HuH-7 (cell line): Measurements from ENCODE around the gene GPLD1.

ENCODE experiments used
- DNase-seq: peaks from one replicate; pipeline ENCODE4 v3.0.0; 2011; ENCODE audit warnings: low spot score

Gene GPLD1

DNA sequence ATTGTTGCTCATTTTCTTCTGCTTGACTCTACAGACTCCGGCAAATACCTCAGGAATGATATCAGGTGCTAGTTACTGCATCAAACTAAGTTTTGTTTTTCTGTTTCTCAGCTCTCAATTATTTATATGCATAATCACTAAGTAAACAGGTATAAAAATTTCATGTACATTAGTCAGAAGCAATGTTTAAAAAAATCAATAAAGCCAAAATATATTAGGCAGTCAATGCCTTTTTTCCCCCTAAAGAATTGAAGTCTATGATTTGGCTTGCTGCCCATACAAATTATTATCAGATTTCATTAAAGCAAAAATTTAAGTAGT is 107.2 kb downstream of the GPLD1 start:
- DNase-seq = no peak

DNA sequence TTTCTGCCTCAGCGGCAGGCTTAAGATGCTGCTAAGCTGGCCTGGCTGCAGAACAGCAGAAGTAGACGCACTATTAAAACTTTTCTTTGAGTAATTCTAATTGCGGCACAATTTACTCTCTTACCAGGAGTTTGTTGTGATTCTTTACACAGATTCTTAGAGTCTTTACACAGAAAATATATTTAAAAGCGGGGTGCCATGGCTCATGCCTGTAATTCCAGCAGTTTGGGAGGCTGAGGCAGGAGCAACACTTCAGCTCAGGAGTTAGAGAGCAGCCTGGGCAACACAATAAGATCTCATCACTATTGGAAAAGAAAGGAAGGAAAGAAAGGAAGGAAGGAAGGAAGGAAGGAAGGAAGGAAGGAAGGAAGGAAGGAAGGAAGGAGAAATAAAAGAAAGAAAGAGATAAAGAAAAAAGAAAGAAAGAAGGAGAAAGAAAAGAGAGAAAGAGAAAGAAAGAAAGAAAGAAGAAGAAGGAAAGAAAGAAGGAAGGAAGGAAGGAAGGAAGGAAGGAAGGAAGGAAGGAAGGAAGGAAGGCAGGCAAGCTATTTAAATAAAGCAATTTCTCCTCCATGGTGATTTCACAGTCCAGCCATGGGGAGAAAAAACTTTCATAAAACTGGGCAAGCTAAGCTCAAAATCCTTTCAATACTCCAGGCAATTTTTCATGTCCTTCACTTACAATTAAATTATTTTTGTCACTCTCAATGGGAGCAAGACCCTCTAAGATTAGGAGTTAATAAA is 107.7 kb downstream of the GPLD1 start:
- DNase-seq = no peak

DNA sequence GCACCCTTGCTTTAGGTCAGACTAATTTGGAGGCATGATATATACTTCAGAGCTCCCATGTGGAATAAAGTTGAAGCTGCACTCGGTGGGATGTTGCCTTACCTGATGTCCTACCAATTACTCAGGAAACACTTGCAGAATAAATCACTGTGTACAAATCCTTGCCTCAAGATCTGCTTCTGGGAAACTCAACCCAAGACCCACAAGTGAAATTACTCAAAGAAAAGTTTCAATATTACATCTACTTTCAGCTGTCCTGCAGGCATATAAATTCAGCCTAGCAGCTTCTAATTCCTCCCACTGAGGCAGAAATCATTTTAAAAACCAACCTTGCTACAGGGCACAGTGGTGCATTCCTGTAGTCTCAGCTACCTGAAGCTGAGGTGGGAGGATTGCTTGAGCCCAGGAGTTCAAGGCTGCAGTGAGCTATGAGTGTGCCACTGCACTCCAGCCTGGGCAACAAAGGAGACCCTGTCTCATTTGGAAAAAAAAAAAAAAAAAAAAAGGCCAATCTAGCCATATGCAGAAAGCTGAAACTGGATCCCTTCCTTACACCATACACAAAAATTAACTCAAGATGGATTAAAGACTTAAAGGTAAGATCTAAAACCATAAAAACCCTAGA is 110.8 kb downstream of the GPLD1 start:
- DNase-seq = no peak
